Erythroblast (primary cell): ENCODE data around the gene HSF5.

Experiments used
- GATA1 ChIP-seq: IDR thresholded peaks from 2 replicates; pipeline ENCODE4 v1.6.1; 2011; ENCODE audit warnings: low read depth, mild to moderate bottlenecking, control low read depth, low read length, moderate library complexity
- POLR2A ChIP-seq: IDR thresholded peaks from 2 replicates; pipeline ENCODE4 v1.6.1; 2011; ENCODE audit warnings: mild to moderate bottlenecking, low read length

- no peak for TF ChIP-seq POLR2A
- no peak for TF ChIP-seq GATA1
These were observed 116.8 kb downstream of the HSF5 start for GRCh38 chr17:58371300-58371950.
